ENCODE results near the gene NRXN3.

The NRXN3 gene

GRCh38 chr14:79274641-79275291 is 1104.6 kb downstream of the NRXN3 start:
- no peak for DNase-seq

- DNase-seq: no peak
Measured at GRCh38 chr14:79275292-79275655, 1105.1 kb downstream of the NRXN3 start.

- DNase-seq: no peak
Measured at GRCh38 chr14:79278286-79278797, 1108.2 kb downstream of the NRXN3 start.

- no peak for DNase-seq
Measured at GRCh38 chr14:79278798-79279644, 1108.8 kb downstream of the NRXN3 start.

GRCh38 chr14:79279645-79280597 is 1109.7 kb downstream of the NRXN3 start:
- DNase-seq: no peak

GRCh38 chr14:79281244-79282152 is 1111.3 kb downstream of the NRXN3 start:
- no peak for DNase-seq

GRCh38 chr14:79284621-79285020 is 1114.4 kb downstream of the NRXN3 start:
- no peak for DNase-seq

- no peak for DNase-seq
Measured at GRCh38 chr14:79285263-79285662, 1115.1 kb downstream of the NRXN3 start.

GRCh38 chr14:79287976-79288375 is 1117.8 kb downstream of the NRXN3 start:
- DNase-seq: no peak

GRCh38 chr14:79293482-79294177 is 1123.5 kb downstream of the NRXN3 start:
- no peak for DNase-seq

- no peak for DNase-seq
Measured at GRCh38 chr14:79294499-79294898, 1124.3 kb downstream of the NRXN3 start.

- no peak for DNase-seq
Measured at GRCh38 chr14:79295385-79295784, 1125.2 kb downstream of the NRXN3 start.

- DNase-seq: no peak
Measured at GRCh38 chr14:79298373-79298772, 1128.2 kb downstream of the NRXN3 start.

GRCh38 chr14:79299162-79299561 is 1129.0 kb downstream of the NRXN3 start:
- no peak for DNase-seq

GRCh38 chr14:79304279-79304678 is 1134.1 kb downstream of the NRXN3 start:
- DNase-seq: no peak

GRCh38 chr14:79306546-79306945 is 1136.4 kb downstream of the NRXN3 start:
- DNase-seq: no peak

- no peak for DNase-seq
Measured at GRCh38 chr14:79318371-79318770, 1148.2 kb downstream of the NRXN3 start.

- no peak for DNase-seq
Measured at GRCh38 chr14:79320561-79320960, 1150.4 kb downstream of the NRXN3 start.

- DNase-seq: no peak
Measured at GRCh38 chr14:79321070-79321469, 1150.9 kb downstream of the NRXN3 start.

- no peak for DNase-seq
Measured at GRCh38 chr14:79325071-79325470, 1154.9 kb downstream of the NRXN3 start.

GRCh38 chr14:79325557-79325956 is 1155.4 kb downstream of the NRXN3 start:
- DNase-seq: no peak
